KBM-7 (cell line): ENCODE data around the gene NHERF2.

ENCODE experiments used
- DNase-seq: peaks from one replicate; pipeline ENCODE4 v3.0.0-alpha.2; 2015
- in situ Hi-C: fragments of 300-500 bp; cut with MboI; formaldehyde crosslinking; loops from 2 replicates; pipeline ENCODE4 v1.14.3; 2020; ENCODE audit warnings: low sequenced_read_pairs, low pct_unique_long_range_greater_than_20kb, mixed read lengths

Gene NHERF2

DNA sequence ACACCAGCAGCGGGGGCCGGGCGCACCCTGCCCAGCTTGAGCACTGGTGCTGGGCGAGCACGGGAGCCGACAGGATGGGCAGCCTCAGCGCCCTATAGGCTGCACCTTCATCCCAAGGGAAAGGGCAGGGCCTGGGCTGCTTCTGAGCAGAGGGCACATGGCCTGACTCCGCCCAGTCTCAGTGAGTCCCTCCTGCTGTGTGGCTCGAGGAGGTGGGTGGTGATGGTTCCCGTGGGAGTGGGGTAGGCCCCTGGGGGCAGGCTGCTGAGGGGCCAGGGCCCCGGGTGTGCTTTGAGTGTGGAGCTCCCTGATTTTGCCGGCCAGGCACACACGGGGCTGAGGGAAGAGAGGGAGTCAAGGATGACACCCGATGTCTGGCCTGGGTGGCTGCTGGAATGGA lies 59.0 kb downstream of the NHERF2 start:
- in situ Hi-C loops, result no loop called here
- DNase-seq, result no peak

DNA sequence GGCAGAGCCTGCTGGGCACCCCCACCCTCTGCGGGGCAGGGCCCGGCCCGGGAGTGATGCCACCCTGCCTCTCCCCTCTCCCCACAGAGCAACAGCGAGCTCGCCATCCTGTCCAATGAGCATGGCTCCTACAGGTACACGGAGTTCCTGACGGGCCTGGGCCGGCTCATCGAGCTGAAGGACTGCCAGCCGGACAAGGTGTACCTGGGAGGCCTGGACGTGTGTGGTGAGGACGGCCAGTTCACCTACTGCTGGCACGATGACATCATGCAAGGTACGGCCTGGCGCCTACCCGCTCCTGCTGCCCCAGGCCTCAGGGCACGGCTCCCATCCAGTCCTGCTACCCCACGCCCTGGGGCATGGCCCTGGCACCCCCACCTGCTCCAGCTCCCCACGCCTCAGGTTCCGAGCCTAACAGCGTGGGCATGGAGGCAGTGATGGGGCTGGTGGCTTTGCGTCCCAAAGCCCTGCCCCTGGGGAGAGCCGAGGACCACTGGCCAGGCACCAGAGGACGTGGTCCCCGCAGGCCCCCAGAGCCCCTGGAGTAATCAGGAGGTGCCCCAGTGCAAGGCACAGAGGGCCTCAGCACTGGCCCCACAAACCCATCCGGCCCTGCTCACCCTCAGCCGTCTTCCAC lies 59.5 kb downstream of the NHERF2 start:
- no peak for DNase-seq
- in situ Hi-C loops, result no loop called here

DNA sequence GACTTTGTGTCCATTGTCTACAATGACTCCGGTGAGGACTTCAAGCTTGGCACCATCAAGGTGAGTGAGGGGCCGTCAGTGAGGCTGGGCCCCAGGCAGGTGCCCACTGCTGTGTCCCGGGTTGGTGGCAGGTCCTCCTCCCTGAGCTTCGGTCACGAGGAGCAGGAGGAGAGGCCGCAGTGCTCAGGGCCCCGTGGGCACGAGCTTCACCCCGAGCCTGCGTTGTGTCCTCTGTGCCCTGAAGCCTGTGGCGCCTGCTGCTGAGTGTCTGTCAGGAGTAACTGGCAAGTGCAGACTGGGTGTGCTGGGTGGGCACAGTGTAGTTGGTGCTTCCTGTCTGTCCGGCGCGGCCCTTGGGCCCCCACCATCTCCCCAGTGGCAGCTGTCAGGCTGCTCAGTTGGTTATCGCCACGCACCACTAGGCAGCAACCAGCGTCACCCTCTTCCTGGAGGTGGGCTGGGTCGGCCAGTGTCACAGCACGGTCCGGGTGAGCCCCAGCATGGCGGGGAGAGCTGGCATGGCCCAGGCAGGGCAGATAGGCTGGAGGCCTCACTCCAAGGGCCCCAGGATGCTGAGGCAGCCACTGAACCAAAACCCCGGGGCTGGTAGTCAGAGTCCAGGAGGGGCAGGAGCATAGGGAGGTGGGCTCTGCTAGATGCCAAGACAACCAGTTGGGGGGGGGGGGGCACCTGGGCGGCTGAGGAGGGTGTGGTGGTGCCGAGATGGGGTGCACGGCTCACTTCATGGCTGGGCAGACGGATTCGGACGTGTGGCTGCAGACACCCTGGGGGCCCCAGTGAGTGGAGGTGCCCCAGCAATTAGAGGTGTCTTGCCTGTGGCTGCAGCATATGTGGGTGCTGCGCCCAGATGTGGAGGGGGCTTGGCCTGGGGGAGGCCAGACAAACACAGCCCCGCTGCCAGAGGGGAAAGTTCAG lies 60.4 kb downstream of the NHERF2 start:
- in situ Hi-C loops, result no loop called here
- DNase-seq, result no peak

DNA sequence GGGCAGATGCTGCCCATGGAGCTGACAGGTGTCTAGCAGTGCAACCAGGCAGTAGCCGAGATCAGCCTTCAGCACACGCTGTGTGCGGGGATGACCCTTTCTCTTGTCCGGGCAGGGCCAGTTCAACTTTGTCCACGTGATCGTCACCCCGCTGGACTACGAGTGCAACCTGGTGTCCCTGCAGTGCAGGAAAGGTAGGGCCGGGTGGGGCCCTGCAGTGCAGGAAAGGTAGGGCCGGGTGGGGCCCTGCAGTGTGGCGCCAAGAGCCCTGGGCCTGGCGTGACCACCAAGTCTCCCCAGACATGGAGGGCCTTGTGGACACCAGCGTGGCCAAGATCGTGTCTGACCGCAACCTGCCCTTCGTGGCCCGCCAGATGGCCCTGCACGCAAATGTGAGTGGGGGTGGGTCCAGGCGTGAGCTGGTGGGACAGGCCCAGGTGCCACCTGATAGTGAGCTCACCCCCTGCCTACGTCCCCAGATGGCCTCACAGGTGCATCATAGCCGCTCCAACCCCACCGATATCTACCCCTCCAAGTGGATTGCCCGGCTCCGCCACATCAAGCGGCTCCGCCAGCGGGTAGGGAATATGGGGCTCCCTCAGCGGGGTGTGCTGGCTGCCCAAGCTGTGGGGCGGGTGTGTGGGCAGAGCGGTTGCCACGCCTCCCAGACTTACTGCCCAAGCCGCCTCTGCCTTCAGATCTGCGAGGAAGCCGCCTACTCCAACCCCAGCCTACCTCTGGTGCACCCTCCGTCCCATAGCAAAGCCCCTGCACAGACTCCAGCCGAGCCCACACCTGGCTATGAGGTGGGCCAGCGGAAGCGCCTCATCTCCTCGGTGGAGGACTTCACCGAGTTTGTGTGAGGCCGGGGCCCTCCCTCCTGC lies 61.3 kb downstream of the NHERF2 start:
- in situ Hi-C loops, result no loop called here
- DNase-seq, result no peak
